ENCODE measurements around the gene ZCCHC17.

The ZCCHC17 gene

DNA sequence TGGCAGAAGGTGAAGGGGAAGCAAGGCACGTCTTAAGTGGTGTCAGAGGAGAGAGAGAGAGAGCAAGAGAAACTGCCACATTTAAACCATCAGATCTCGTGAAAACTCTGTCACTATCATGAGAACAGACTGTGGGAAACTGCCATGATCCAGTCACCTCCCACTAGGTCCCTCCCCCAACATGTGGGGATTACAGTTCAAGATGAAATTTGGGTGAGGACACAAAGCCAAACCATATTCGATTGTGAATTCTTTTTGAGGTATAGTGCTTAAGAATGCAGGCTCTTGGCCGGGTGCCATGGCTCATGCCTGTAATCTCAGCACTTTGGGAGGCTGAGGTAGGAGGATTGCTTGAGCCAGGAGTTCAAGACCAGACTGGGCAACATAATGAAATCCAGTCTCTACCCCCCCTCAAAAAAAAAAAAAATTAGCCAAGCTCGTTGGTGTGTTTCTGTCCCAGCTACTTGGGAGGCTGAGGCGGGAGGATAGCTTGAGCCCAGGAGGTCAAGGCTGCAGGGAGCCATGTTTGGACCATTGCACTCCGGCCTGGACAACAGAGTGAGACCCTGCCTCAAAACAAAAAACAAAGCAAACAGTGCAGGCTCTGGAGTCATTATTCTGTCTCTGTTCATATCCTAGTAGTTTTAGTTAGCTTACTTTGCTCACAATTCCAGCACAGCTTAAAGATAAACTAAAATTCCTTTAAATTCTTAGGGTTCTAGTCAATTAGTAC is 6.0 kb downstream of the ZCCHC17 start:
- no peak for DNase-seq (ENCODE audit: low read depth in 4 of 4, low spot score in 1 of 4)

DNA sequence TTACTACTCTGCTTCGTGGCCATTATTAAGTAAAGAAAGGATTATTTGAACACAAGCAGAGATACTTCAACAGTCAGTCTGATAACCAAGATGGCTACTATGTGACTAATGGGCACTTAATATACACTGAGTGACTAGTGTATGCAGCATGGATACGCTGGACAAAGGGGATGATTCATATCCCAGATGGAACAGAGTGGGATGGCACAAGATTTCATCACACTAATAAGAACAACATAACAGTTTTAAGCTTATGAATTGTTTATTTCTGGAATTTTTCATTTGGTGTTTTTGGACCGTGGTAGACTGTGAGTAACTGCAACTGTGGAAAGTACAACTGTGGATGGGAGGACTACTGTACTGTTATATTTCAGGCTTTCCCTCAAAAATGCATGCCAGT is 9.4 kb downstream of the ZCCHC17 start:
- DNase-seq (ENCODE audit: low read depth in 4 of 4, low spot score in 1 of 4), result no peak

DNA sequence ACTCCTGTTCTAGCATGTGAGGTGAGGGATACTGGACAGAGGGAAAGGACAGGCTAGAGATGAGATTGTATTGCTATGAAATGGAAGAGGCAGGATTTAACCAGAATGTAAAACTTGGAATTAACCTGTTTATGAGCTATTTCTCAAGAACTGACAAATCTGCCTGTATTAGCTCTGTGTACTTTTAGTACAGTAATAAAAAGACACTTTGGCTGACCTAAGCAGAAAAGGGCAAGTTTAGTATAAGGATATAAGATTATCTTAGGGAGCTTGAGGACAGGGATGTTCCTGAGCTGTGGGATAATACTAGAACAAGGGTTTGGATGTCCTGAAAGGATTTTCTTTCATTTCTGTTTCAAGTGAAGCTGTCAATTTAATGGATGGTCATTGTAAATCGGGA is 11.2 kb downstream of the ZCCHC17 start:
- DNase-seq (ENCODE audit: low read depth in 4 of 4, low spot score in 1 of 4), result no peak

DNA sequence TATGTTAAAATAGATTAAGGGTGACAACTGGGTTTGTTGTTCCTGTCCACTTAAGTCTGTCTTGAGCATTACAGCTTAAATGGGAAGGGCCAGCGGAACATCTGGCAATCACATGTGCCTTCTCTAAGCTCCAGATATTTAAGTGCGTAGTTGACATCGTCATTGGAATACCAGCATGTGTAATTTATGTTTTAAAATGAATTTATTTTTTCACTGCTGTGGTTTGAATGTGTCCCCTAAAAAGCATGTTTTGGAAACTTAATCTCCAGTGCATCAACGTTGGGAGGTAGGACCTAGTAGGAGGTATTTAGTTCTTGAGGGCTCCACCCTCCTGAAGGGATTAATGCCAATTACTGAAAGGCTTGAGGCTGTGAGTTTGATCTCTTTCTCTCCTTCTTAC is 13.4 kb downstream of the ZCCHC17 start:
- DNase-seq (ENCODE audit: low read depth in 4 of 4, low spot score in 1 of 4), result no peak

DNA sequence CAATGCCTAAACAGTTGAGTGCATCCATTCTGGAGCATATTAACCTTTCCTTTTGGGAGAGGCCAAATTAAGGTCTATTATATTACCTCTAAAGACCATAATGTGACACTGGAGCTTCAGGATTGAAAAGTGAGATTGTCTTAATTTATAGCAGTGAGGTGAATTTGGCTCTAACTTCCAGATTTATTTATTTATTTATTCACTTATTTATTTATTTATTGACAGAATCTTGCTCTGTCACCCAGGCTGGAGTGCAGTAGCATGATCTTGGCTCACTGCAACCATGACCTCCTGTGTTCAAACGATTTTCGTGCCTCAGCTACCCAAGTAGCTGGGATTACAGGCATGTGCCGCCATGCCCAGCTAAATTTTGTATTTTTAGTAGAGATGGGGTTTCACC is 19.1 kb downstream of the ZCCHC17 start:
- no peak for DNase-seq (ENCODE audit: low read depth in 4 of 4, low spot score in 1 of 4)

DNA sequence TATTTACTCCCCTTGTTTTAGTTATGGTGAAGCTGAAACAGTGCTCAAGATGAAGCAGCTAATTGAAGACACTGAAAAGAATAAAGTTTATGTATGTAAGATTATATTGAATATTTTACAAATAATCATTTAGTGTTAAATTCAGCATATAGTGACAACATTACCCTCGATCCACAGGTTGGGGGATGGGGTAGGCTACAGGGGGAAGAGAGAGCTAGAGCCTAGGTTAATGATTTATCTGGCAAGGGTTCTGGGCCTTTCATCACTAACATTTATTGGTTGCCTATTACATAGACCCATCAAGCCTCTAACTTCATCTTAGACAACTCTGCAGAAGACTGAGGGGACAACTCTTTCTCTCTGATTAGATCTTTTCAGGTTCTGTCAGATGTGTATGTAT is 21.3 kb downstream of the ZCCHC17 start:
- DNase-seq (ENCODE audit: low read depth in 4 of 4, low spot score in 1 of 4), result no peak

DNA sequence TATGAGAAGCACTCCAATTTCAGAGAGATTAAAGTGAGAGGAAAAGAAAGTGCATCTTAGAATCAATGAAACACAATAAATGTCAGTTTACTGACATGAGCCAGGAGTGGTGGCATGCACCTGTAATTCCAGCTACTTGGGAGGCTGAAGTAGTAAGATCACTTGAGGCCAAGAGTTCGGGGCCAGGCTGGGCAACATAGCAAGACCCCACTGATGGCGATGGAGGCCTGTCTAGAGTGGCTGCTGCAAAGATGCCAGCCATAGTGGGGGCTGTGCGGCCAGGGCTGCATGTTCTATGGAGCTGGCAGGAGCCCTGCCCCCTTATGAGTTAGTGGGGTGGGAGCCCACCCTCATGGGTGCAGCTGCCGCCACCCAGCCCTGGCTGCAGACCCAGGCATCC is 27.3 kb downstream of the ZCCHC17 start:
- no peak for DNase-seq (ENCODE audit: low read depth in 4 of 4, low spot score in 1 of 4)

DNA sequence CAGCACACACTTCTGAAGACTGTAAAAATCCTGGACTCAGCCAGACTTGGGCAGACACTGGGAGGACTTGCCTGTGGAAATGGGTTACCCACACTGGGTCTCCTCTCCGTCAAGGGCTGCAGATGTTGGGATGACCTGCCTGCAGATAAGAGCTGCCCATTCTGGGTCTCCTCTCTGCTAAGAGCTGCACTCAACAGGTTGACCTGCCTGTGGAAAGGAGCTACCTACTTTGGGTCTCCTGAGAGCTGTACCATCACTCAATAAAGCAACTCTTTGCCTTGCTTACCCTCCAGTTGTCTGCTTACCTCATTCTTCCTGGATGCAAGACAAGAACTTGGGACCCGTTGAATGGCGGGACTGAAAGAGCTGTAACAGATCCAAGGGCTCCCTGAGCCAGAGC is 28.2 kb downstream of the ZCCHC17 start:
- no peak for DNase-seq (ENCODE audit: low read depth in 4 of 4, low spot score in 1 of 4)

DNA sequence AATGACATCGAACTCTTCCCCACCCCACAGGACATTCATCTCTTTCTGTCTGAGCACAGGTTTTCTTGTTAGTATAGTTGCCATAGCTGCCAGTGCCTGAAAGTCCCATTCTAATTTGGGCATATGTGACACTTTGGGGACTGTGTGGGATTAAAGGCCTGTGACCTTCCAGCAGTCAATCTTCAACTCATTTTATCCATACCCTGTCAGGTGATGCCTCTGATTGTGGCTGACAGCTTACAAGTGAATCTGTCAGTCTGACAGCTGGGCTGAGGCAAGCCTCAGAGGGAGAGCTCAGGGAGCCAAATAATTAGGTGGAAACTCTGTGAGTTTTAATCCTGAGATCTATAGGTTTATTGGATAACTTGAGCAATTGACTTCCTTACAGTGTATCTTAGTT is 29.6 kb downstream of the ZCCHC17 start:
- no peak for DNase-seq (ENCODE audit: low read depth in 4 of 4, low spot score in 1 of 4)

DNA sequence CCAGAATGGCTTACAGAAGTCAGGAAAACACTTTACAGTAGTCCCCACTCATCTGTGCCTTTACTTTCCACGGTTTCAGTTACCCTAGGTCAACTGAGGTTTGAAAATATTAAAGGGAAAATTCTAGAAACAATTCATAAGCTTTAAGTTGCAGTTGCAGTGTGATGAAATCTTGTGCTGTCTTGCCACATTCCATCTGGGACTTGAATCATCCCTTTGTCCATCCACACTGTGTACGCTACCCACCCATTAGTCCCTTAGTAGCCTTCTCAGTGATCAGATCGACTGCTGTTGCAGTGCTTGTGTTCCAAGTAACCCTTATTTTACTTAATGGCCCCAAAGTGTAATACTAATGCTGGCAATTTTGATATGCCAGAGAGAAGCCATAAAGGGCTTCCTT is 30.5 kb downstream of the ZCCHC17 start:
- DNase-seq (ENCODE audit: low read depth in 4 of 4, low spot score in 1 of 4), result no peak

DNA sequence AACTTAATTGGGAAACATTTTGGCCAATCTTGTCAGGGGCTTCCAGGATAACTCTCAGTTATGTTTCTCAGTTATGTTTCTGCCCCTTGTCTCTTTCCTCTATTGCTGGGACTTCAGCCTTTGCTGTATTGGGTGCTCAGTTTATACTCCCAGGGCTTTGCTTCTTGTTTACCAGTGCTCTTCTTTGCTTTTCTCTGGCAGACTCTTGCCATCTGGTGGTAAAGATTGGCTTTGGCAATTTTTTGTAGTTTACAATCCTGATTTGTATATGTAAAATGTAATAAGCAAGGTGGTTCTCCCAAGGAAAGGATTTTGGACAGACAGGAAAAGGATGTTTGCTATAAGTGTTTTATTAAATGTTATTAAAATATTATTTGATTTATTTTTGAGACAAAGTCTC is 38.2 kb downstream of the ZCCHC17 start:
- DNase-seq (ENCODE audit: low read depth in 4 of 4, low spot score in 1 of 4), result no peak

DNA sequence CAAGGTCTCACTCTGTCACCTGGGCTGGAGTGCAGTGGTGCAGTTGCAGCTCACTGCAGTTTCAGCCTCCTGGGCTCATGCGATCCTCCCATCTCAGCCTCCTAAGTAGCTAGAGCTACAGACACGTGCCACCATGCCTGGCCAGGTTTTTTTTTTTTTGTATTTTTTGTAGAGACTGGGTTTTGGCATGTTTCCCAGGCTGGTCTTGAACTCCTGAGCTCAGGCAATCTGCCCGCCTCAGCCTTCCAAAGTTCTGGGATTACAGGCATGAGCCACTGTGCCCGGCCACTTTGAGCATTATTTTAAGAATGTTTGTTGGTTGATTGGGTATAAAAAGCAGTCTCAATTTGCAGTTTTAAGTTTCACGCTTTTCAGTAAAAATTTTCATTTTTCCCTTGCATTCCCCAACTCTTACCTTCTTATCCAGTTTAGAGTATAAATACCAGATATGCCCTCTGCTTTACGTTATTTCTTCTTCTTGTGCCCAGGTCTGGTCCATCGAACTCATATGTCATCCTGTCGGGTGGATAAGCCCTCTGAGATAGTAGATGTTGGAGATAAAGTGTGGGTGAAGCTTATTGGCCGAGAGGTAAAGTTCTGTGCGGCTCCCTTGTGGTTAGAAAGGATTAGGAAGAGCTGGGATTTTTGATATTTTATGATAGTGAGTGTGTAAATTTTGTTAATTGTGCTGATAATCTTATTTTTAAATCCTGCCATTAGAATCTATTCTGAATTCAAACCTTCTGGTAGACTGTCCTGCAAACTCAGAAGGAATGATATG is 40.0 kb downstream of the ZCCHC17 start:
- DNase-seq (ENCODE audit: low read depth in 4 of 4, low spot score in 1 of 4), result no peak

DNA sequence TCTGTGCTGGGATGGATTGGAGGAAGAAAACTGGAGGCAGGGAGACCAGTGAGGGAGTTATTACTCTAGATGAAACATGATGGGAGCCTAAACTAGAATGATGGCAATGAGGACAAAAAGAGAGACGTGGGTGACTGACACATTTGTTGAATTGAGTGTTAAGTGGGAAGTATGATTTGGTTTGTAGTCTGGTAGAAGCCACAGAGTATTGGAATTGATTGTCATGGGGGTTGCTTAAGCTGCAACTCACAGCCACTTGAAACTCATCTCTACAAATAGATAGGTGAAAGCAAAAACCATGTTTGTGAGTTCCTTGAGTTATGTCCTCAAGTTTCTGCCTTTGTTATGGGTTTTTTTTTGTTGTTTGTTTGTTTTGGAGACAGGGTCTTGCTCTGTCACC is 47.7 kb downstream of the ZCCHC17 start:
- DNase-seq (ENCODE audit: low read depth in 4 of 4, low spot score in 1 of 4), result no peak

DNA sequence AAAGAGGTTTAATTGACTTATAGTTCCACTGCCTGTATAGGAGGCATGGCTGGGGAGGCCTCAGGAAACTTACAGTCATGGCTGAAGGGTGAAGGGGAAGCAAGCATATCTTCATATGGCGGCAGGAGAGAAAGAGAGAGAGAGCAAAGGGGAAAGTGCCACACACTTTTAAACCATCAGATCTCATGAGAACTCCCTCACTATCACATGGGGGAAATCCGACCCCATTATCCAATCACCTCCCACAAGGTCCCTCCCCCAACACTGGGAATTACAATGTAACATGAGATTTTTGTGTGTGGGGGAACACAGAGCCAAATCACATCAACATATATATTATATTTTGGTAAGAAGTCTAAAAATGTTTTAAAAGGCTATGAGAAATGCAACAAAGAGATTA is 48.8 kb downstream of the ZCCHC17 start:
- DNase-seq (ENCODE audit: low read depth in 4 of 4, low spot score in 1 of 4), result no peak

DNA sequence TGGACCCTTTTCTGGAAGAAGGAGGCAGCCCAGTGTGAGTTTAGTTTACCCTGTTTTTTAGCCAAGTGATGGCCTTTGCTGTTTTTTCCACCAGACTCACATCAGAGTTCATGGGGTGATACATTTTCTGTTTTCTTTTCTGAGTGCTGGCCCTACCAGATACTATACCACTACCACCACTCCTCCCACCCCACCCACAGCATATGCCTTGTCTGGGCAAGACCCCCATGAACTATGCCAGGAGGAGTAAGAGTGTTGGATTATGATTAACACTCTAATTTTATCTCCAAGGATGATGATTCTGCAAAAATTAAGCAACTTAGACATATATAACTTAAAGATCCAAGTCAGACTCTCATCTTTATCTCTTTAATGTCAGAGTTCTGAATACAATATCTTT is 50.0 kb downstream of the ZCCHC17 start:
- DNase-seq (ENCODE audit: low read depth in 4 of 4, low spot score in 1 of 4), result no peak

DNA sequence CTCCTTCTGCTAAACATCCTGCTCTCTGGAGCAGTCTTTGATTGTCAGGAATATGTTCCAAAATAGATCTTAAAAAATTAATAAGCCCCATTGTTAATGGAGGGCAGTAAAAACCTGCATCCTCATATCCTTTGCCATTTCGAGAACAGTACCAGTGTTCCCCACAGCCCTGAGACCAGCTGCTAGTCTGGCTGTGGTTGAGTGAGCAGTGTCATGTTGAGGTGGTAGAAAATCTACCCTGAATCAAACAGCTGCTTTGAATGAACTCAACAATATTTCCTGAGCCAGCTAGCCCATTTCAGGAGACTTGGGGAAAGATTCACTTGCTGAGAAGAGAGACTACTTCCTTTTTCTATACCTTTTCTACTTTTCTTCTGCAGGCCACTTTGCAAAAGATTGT is 51.6 kb downstream of the ZCCHC17 start:
- no peak for DNase-seq (ENCODE audit: low read depth in 4 of 4, low spot score in 1 of 4)

DNA sequence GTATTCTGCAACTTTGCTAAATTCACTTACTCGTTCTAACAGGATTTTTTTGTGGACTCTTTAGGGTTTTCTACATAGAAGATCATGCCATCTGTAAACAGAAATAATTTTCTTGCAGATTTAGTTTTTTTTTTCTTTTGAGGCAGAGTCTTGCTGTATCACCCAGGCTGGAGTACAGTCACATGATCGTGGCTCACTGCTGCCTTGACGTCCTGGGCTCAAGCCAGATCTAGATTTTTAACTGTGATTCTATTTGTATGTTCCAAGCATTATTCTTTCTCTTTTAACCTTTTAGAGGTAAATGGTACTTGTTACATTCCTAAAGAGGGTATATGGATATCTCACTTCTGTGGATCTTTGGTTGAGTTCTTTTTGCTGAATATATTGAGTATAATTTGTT is 57.5 kb downstream of the ZCCHC17 start:
- DNase-seq (ENCODE audit: low read depth in 4 of 4, low spot score in 1 of 4), result no peak

DNA sequence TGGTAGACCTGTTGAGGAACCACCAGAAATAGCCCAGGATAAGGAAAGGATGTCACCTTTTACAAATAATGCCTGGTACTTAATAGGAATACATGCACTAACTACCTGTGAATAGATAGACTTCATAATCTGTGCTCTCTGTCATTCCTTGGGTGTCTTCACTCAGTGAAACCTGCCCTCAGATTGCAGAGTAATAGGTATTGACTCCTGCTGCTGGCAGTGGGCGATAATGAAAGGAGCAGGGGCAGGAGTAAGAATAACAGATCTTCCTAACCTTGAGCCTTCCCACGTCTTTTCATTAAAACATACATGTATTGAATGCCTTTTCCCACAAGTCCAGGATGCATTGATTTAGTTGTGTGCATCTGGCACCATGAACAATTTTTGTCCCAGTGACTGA is 59.6 kb downstream of the ZCCHC17 start:
- no peak for DNase-seq (ENCODE audit: low read depth in 4 of 4, low spot score in 1 of 4)

DNA sequence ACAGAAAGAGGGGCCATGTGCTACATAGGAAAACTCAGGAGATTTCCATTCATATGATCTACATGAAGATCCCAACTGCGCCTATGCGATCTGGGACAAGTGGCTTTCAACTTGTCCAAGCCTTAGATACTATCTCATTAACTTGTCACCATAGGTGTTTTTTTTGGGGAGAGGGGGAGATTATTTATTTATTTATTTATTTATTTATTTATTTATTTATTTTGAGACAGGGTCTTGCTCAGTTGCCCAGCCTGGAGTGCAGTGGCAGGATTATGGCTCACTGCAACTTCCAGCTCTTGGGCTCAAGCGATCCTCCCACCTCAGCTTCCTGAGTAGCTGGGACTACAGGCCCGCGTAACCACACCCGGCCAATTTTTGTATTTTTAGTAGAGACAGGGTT is 64.8 kb downstream of the ZCCHC17 start:
- DNase-seq (ENCODE audit: low read depth in 4 of 4, low spot score in 1 of 4), result no peak

DNA sequence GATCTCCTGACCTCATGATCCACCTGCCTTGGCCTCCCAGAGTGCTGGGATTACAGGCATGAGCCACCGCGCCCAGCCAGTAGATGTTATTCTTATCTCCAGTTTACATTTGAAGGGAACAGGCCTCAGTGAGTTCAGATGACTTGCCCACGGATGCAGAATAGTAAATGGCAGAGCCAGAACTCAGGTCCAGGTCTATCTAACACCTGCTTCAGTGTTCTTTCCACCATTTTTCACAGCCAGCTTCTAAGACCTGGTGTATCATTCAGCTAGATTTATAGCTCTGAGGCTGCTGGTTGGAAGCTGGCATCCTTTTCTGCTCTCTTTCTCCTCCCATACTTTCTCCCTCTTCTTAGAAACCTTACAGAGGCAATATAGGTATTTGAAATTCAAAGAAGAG is 65.2 kb downstream of the ZCCHC17 start:
- DNase-seq (ENCODE audit: low read depth in 4 of 4, low spot score in 1 of 4), result no peak

DNA sequence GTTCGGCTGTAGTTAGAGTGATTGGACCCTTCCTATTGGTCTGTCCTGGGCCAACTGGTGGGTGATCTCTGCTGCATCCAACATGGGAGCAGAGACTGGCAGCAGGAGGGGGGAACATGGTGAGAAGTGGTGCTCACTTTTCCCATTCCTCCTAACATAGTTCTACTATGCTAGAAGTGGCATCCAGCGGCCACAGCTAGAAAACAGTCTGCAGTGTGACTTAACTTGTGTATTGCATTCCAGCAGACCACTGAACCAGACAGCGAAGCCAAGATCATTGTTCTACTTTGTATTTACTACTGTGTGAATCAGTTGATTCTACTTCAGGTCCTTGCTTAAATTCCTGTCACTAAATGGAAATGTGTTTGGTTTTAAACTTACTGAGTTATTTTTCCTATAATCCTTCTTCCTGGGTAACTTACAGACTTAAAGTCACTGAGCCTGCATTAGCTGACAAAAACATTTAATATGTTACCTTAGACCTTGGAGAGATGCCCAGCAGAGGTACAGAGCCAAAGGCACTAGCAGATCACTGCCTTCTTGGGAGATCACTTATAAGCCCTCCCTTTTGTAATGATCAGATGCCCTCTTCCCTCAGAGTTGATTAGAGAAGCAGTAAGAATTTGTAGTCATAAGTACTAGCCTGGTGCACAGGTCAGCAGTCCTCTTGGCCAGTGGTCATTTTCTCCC is 67.9 kb downstream of the ZCCHC17 start:
- no peak for DNase-seq (ENCODE audit: low read depth in 4 of 4, low spot score in 1 of 4)

DNA sequence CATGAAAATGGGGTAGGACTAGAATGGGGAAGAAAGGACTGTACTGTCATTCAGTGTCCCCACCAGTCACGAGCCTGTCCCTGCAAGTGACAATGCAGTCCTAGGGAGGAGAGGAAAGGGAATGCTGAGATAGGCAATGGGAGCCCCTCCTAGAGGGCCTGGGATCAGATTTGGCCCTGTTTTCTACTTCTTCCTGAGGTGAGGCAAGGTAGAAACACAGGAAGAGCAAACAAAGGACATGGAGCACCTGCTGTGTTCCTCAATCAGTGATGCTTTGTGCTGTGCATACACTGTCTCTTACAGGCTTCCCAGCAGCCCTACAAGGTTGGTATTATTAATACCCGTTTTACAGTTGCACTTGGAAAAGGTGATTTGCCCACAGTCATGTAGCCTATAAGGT is 70.0 kb downstream of the ZCCHC17 start:
- DNase-seq (ENCODE audit: low read depth in 4 of 4, low spot score in 1 of 4), result no peak

Measured in stimulated activated CD4-positive, alpha-beta T cell treated with anti-CD3 and anti-CD28 coated beads, Interleukin-1b, Interleukin-23, amount 100 ng/mL, for 24 hours (primary cell).